ENCODE results near the gene CCL22. TPM values are rescaled to one million over a fixed set of nuclear protein-coding genes. Genes with fewer than 3 reads are reported as not detected.
"Not testable (repeated sequence)": the region's sequence is repeated elsewhere in the genome, so short reads cannot be mapped to it uniquely, and the experiment has no call there.

The CCL22 gene
- total RNA-seq (2014; rRNA removed; shearing (Covaris generic)) = not detected in 2 replicates

- DNase-seq (ENCODE audit: low spot score) = no peak
- in situ Hi-C loops (cut with HindIII; ENCODE audit: low sequenced_read_pairs) = no loop called here
These were observed at the start of gene CCL22 for GRCh38 chr16:57358527-57359095. TSS of gene CCL22 (plus strand) at chr16:57358783. CDS start at chr16:57358817, 34 bp downstream.

GRCh38 chr16:57310801-57311200 lies 47.8 kb upstream of the CCL22 start:
- no peak for DNase-seq (ENCODE audit: low spot score)
- in situ Hi-C loops (cut with HindIII; ENCODE audit: low sequenced_read_pairs) = no loop called here

- in situ Hi-C loops (cut with HindIII; ENCODE audit: low sequenced_read_pairs) = no loop called here
- no peak for DNase-seq (ENCODE audit: low spot score)
These were observed 45.1 kb upstream of the CCL22 start for GRCh38 chr16:57313509-57313908.

GRCh38 chr16:57314161-57314785 lies 44.3 kb upstream of the CCL22 start:
- DNase-seq (ENCODE audit: low spot score) = no peak
- in situ Hi-C loops (cut with HindIII; ENCODE audit: low sequenced_read_pairs) = no loop called here

GRCh38 chr16:57315416-57315815 lies 43.2 kb upstream of the CCL22 start:
- in situ Hi-C loops (cut with HindIII; ENCODE audit: low sequenced_read_pairs) = no loop called here

GRCh38 chr16:57316390-57317017 lies 42.1 kb upstream of the CCL22 start:
- no peak for DNase-seq (ENCODE audit: low spot score)
- in situ Hi-C loops (cut with HindIII; ENCODE audit: low sequenced_read_pairs) = no loop called here

More at GRCh38 chr16:57315416-57315815, 43.2 kb upstream of the CCL22 start:
- no peak for DNase-seq (ENCODE audit: low spot score)

- DNase-seq (ENCODE audit: low spot score) = no peak
- in situ Hi-C loops (cut with HindIII; ENCODE audit: low sequenced_read_pairs) = no loop called here
These were observed 40.2 kb upstream of the CCL22 start for GRCh38 chr16:57318240-57318970.

GRCh38 chr16:57319646-57320045 lies 38.9 kb upstream of the CCL22 start:
- no peak for DNase-seq (ENCODE audit: low spot score)
- in situ Hi-C loops (cut with HindIII; ENCODE audit: low sequenced_read_pairs) = no loop called here

GRCh38 chr16:57324749-57325148 lies 33.8 kb upstream of the CCL22 start:
- DNase-seq (ENCODE audit: low spot score) = no peak
- in situ Hi-C loops (cut with HindIII; ENCODE audit: low sequenced_read_pairs) = no loop called here

GRCh38 chr16:57325458-57325857 lies 33.1 kb upstream of the CCL22 start:
- in situ Hi-C loops (cut with HindIII; ENCODE audit: low sequenced_read_pairs) = no loop called here
- DNase-seq (ENCODE audit: low spot score) = no peak

- DNase-seq (ENCODE audit: low spot score) = no peak
- in situ Hi-C loops (cut with HindIII; ENCODE audit: low sequenced_read_pairs) = no loop called here
These were observed 28.8 kb upstream of the CCL22 start for GRCh38 chr16:57329718-57330327.

GRCh38 chr16:57331355-57331754 lies 27.2 kb upstream of the CCL22 start:
- DNase-seq (ENCODE audit: low spot score) = no peak
- in situ Hi-C loops (cut with HindIII; ENCODE audit: low sequenced_read_pairs) = no loop called here

- DNase-seq (ENCODE audit: low spot score) = no peak
- in situ Hi-C loops (cut with HindIII; ENCODE audit: low sequenced_read_pairs) = no loop called here
These were observed 25.2 kb upstream of the CCL22 start for GRCh38 chr16:57333402-57333801.

GRCh38 chr16:57335366-57335765 lies 23.2 kb upstream of the CCL22 start:
- in situ Hi-C loops (cut with HindIII; ENCODE audit: low sequenced_read_pairs) = no loop called here
- DNase-seq (ENCODE audit: low spot score) = no peak

GRCh38 chr16:57341062-57341440 lies 17.5 kb upstream of the CCL22 start:
- no peak for DNase-seq (ENCODE audit: low spot score)
- in situ Hi-C loops (cut with HindIII; ENCODE audit: low sequenced_read_pairs) = no loop called here

- DNase-seq (ENCODE audit: low spot score) = no peak
- in situ Hi-C loops (cut with HindIII; ENCODE audit: low sequenced_read_pairs) = no loop called here
These were observed 16.9 kb upstream of the CCL22 start for GRCh38 chr16:57341441-57342303.

- in situ Hi-C loops (cut with HindIII; ENCODE audit: low sequenced_read_pairs); DNase-seq (ENCODE audit: low spot score): not testable (repeated sequence)
These were observed 16.0 kb upstream of the CCL22 start for GRCh38 chr16:57342606-57343005.

- in situ Hi-C loops (cut with HindIII; ENCODE audit: low sequenced_read_pairs) = no loop called here
- DNase-seq (ENCODE audit: low spot score) = no peak
These were observed 15.4 kb upstream of the CCL22 start for GRCh38 chr16:57343221-57343620.

GRCh38 chr16:57344094-57344493 lies 14.5 kb upstream of the CCL22 start:
- in situ Hi-C loops (cut with HindIII; ENCODE audit: low sequenced_read_pairs); DNase-seq (ENCODE audit: low spot score): not testable (repeated sequence)
